Epithelial cell of proximal tubule (primary cell): Measurements from ENCODE around the gene SLC46A1. TPM values are rescaled to one million over a fixed set of nuclear protein-coding genes. Genes with fewer than 3 reads are reported as not detected.

Experiments used
- DNase-seq: peaks from one replicate; pipeline ENCODE4 v3.0.0-alpha.2; 2011; ENCODE audit warnings: low read depth
- H3K4me3 ChIP-seq: 2 replicates; pipeline ENCODE4 v1.5.1; 2011; ENCODE audit warnings: low read depth, mild to moderate bottlenecking, low read length
- CTCF ChIP-seq: conservative IDR thresholded peaks from 2 replicates; pipeline ENCODE4 v1.5.1; 2012; ENCODE audit warnings: low read depth, mild to moderate bottlenecking, low read length
- total RNA-seq: library from RNA; depleted of rRNA; stranded (reverse); fragments of >200 nt; gene quantifications from 2 replicates; pipeline ENCODE4 v1.2.3, GENCODE V29; 2015

Gene SLC46A1
- total RNA-seq, 1 donor from 2014 or later: 2.8 TPM

- DNase-seq: no peak
- H3K4me3 ChIP-seq: no peak overlapping the region
- no peak for TF ChIP-seq CTCF
These were observed 40.5 kb downstream of the SLC46A1 start for GRCh38 chr17:28365487-28365886.

- no peak for DNase-seq
- no peak for TF ChIP-seq CTCF
These were observed 41.2 kb downstream of the SLC46A1 start, which contains the start of gene SEBOX for GRCh38 chr17:28364665-28365363. Gene SEBOX (minus strand): TSS chr17:28365199. CDS start chr17:28365151, 48 bp downstream.

GRCh38 chr17:28363776-28364650 lies 42.0 kb downstream of the SLC46A1 start:
- TF ChIP-seq CTCF: no peak
- DNase-seq: no peak
- H3K4me3 ChIP-seq: no peak overlapping the region

More at GRCh38 chr17:28364665-28365363, 41.2 kb downstream of the SLC46A1 start, which contains the start of gene SEBOX:
- no peak within 1 kb of the TSS for H3K4me3 ChIP-seq

DNA sequence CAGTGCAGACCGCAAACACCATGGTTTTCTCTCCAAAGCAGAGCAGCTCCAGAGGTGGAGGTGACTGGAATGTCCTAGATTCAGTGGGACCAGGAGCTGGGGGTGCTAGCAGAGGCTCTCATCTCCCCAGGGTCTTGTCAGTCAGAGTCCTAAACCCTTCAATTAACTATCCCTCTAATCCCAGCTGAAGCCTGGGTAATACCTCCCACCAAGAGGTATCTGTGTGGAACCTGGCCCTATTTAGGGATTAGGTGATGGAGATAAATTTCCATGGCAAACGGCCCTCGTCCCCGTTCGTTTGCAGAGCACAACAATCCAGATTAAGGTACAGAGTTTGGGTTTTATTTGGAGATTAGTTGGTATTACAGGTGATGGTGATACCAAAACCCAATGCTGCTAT lies 42.8 kb downstream of the SLC46A1 start:
- no peak for TF ChIP-seq CTCF
- DNase-seq: no peak
- H3K4me3 ChIP-seq: no peak overlapping the region

GRCh38 chr17:28357901-28358197 lies 48.2 kb downstream of the SLC46A1 start:
- H3K4me3 ChIP-seq: peak overlapping the region; percentile 91
- DNase-seq: no peak
- TF ChIP-seq CTCF: no peak

- H3K4me3 ChIP-seq: peak within 1 kb of the TSS; percentile 91
- TF ChIP-seq CTCF: no peak
- no peak for DNase-seq
These were observed 48.7 kb downstream of the SLC46A1 start, which contains the start of gene POLDIP2 for GRCh38 chr17:28357061-28357900. Gene POLDIP2 (minus strand): TSS chr17:28357527. CDS start chr17:28357448, 79 bp downstream.
